ENCODE data around the gene PLCG2.

DNA sequence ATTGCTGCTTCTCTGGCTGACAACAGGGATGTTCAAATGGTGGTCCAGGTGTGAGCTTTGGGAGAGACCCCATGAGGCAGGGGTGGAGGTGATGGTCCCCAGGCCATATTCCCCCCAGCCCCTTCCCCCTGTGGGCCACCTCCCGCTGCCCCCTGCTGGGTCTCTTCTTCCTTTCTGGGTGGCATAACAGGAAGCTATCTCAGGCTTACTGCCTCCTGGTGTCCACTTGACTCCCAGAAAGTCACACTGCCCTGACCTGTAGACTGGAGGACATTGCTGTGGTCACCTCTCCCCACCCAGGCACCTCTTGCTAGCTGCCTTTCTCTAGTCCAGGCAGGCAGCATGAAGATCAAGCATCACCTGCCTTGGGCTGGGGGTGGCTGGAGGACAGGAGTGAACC, 46.4 kb upstream of the PLCG2 start:
- TF ChIP-seq CTCF (IDR thresholded peaks at IDR 0.05) = no peak
- no peak for TF ChIP-seq POLR2A (IDR thresholded peaks at IDR 0.05)
